Right atrium auricular region (tissue), 2 donors: Measurements from ENCODE around the gene NME7. TPM values are rescaled to one million over a fixed set of nuclear protein-coding genes. Genes with fewer than 3 reads are reported as not detected.
"Not testable (repeated sequence)": the region's sequence is repeated elsewhere in the genome, so short reads cannot be mapped to it uniquely, and the experiment has no call there.

Experiments
- DNase-seq: peaks from one replicate; pipeline ENCODE4 v3.0.0-alpha.2; 2019; ENCODE audit warnings: low spot score
- H3K27ac ChIP-seq, 2 donors: fragments of 200-600 bp; sonication (generic); 1 replicate in 1 of 2; 2 replicates in 1 of 2; pipeline ENCODE4 v1.5.1; 2016 to 2019
- H3K27me3 ChIP-seq, 2 donors: fragments of 200-600 bp; sonication (generic); one replicate each; pipeline versions ENCODE4 v1.5.1 to v1.6.0; 2017 to 2019
- H3K36me3 ChIP-seq: fragments of 200-600 bp; sonication (generic); one replicate; pipeline ENCODE4 v1.5.1; 2016
- H3K4me1 ChIP-seq, 2 donors: fragments of 200-600 bp; sonication (generic); one replicate each; pipeline versions ENCODE4 v1.5.1 to v1.6.0; 2017 to 2019
- H3K4me3 ChIP-seq, 2 donors: fragments of 200-600 bp; sonication (generic); 1 replicate in 1 of 2; 2 replicates in 1 of 2; pipeline ENCODE4 v1.5.1; 2017 to 2019; ENCODE audit warnings: mild to moderate bottlenecking in 1 of 2, moderate library complexity in 1 of 2
- H3K9me3 ChIP-seq, 2 donors: fragments of 200-600 bp; sonication (generic); one replicate each; pipeline ENCODE4 v1.5.1; 2019
- total RNA-seq, 2 donors: library from RNA; depleted of rRNA; stranded (reverse); fragments of >200 nt; gene quantifications; one replicate each; pipeline ENCODE4 v1.1.0, GENCODE V29; 2016
- TF ChIP-seq, protein P1 (sequence below), 2 donors: fragments of 200-600 bp; sonication (generic); IDR thresholded peaks; one replicate each; pipeline ENCODE4 v1.5.1; 2019; ENCODE audit warnings: antibody characterized with exemption in 2 of 2

Gene NME7
- total RNA-seq, 2 donors from 2014 or later: 9.1 to 10.4 TPM

GRCh38 chr1:169347688-169348382 lies 19.8 kb downstream of the NME7 start:
- H3K4me1 ChIP-seq: no peaks in the 10 kb centered on the region
- no peak for DNase-seq
- TF ChIP-seq, protein P1, sequence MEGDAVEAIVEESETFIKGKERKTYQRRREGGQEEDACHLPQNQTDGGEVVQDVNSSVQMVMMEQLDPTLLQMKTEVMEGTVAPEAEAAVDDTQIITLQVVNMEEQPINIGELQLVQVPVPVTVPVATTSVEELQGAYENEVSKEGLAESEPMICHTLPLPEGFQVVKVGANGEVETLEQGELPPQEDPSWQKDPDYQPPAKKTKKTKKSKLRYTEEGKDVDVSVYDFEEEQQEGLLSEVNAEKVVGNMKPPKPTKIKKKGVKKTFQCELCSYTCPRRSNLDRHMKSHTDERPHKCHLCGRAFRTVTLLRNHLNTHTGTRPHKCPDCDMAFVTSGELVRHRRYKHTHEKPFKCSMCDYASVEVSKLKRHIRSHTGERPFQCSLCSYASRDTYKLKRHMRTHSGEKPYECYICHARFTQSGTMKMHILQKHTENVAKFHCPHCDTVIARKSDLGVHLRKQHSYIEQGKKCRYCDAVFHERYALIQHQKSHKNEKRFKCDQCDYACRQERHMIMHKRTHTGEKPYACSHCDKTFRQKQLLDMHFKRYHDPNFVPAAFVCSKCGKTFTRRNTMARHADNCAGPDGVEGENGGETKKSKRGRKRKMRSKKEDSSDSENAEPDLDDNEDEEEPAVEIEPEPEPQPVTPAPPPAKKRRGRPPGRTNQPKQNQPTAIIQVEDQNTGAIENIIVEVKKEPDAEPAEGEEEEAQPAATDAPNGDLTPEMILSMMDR (IDR thresholded peaks at IDR 0.05): no peak
- H3K9me3 ChIP-seq: peaks cover 0 to 2% of the 10 kb centered on the region in 2 donors
- H3K27me3 ChIP-seq: no peaks in the 10 kb centered on the region
- no peak overlapping the region for H3K4me3 ChIP-seq
- H3K27ac ChIP-seq: no peak overlapping the region
- H3K36me3 ChIP-seq: no peaks in the 10 kb centered on the region

DNA sequence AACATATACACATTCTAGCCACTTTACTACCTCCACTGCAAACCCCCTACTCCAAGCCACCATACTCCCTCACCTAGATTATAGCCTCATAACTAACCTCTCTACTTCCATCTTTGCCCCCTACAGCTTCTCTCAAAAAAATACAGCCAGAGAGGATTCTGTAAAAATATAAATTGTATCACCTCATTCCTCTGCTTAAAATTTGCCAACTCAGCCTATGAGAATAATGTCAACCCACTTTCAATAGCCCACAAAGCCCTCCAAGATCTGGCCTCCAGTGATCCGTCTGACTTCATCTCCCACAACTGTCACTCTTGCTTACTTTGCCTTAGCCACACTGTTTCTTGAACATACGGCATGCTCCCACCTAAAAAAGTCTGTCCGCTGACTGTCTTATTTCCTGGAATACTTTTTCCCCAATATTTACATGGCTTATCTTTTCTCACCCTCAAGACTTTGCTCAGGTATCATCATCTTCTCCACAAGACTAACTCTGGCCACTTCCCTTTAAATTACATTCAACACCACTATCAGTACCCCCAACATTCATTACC lies 21.5 kb downstream of the NME7 start:
- H3K36me3 ChIP-seq: no peaks in the 10 kb centered on the region
- no peak overlapping the region for H3K27ac ChIP-seq
- no peak for DNase-seq
- no peaks in the 10 kb centered on the region for H3K9me3 ChIP-seq
- TF ChIP-seq, protein P1 (IDR thresholded peaks at IDR 0.05): no peak
- no peaks in the 10 kb centered on the region for H3K4me1 ChIP-seq
- H3K4me3 ChIP-seq: no peak overlapping the region
- no peaks in the 10 kb centered on the region for H3K27me3 ChIP-seq

DNA sequence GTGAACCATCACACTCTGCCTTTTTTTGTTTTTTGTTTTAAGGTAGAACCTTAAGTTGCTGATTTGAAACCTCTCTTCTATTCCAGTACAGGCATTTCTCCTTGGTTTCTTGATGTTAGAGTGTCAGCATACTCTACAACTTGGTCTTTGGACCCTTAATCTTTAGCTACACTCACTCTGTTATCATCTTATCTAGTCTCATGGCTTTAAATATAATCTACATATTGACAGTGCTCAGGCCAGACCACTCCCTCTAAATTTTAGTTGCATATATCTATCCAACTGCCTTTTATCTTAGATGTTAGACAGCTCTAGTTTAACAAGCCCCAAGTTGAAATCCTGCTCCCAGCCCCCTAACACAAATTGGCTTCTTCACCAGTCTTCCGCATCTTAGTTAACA lies 22.1 kb downstream of the NME7 start:
- no peak overlapping the region for H3K4me3 ChIP-seq
- no peaks in the 10 kb centered on the region for H3K9me3 ChIP-seq
- TF ChIP-seq, protein P1 (IDR thresholded peaks at IDR 0.05): no peak
- no peaks in the 10 kb centered on the region for H3K27me3 ChIP-seq
- DNase-seq: no peak
- no peaks in the 10 kb centered on the region for H3K4me1 ChIP-seq
- no peak overlapping the region for H3K27ac ChIP-seq
- H3K36me3 ChIP-seq: no peaks in the 10 kb centered on the region

DNA sequence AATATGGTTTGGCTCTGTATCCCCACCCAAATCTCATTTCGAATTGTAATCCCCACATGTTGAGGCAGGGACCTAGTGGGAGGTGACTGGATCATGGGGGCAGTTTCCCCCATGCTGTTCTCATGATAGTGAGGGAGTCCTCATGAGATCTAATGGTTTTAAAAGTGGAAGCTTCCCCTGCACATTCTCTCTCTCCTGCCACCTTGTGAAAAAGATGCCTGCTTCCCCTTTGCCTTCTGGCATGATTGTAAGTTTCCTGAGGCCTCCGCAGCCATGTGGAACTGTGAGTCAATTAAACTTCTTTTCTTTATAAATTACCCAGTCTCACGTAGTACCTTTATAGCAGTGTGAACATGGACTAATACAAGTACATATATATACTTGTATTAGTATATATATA lies 25.5 kb downstream of the NME7 start:
- H3K36me3 ChIP-seq, H3K27ac ChIP-seq, H3K4me3 ChIP-seq, H3K27me3 ChIP-seq, DNase-seq, H3K4me1 ChIP-seq, H3K9me3 ChIP-seq: not testable (repeated sequence)

GRCh38 chr1:169340882-169341281 lies 26.7 kb downstream of the NME7 start:
- TF ChIP-seq, protein P1 (IDR thresholded peaks at IDR 0.05): no peak
- H3K9me3 ChIP-seq: no peaks in the 10 kb centered on the region
- no peaks in the 10 kb centered on the region for H3K36me3 ChIP-seq
- no peaks in the 10 kb centered on the region for H3K27me3 ChIP-seq
- H3K27ac ChIP-seq: no peak overlapping the region
- H3K4me3 ChIP-seq: no peak overlapping the region
- DNase-seq: no peak
- no peaks in the 10 kb centered on the region for H3K4me1 ChIP-seq

DNA sequence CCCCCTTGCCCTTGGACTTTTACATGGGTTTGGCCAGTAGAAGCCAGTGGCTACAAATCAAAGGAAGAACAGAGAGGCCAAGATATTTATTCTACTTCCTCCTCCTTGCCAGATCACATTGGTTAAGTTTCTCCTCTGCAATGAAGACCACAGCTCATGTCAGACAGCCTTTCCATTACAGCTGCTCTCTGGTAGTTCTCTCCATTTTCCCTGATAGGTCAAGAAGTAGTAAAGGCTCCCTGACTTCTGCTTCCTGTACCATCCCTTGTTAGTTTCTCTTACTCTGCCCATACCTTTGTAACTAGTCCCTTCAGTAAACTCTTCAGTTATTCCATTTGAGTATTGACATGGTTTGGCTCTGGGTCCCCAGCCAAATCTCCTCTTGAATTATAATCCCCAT lies 27.8 kb downstream of the NME7 start:
- TF ChIP-seq, protein P1 (IDR thresholded peaks at IDR 0.05): no peak
- no peaks in the 10 kb centered on the region for H3K4me1 ChIP-seq
- DNase-seq: no peak
- H3K9me3 ChIP-seq: no peaks in the 10 kb centered on the region
- H3K27me3 ChIP-seq: no peaks in the 10 kb centered on the region
- H3K27ac ChIP-seq: no peak overlapping the region
- no peaks in the 10 kb centered on the region for H3K36me3 ChIP-seq
- no peak overlapping the region for H3K4me3 ChIP-seq
